WTC11 (cell line): ENCODE results near the gene TLCD3B. TPM values are rescaled to one million over a fixed set of nuclear protein-coding genes. Genes with fewer than 3 reads are reported as not detected.

Experiments
- CREM ChIP-seq: sonication (generic); formaldehyde crosslinking; IDR thresholded peaks from 2 replicates; pipeline ENCODE4 v1.8.1; 2022; ENCODE audit warnings: mild to moderate bottlenecking, missing genetic modification reagents, moderate library complexity
- FOXK1 ChIP-seq: sonication (generic); formaldehyde crosslinking; IDR thresholded peaks from 2 replicates; pipeline ENCODE4 v1.8.0; 2022; ENCODE audit warnings: mild to moderate bottlenecking, moderate library complexity, missing genetic modification reagents
- FOXP1 ChIP-seq: sonication (generic); formaldehyde crosslinking; IDR thresholded peaks from 2 replicates; pipeline ENCODE4 v1.8.0; 2022; ENCODE audit warnings: missing genetic modification reagents, mild to moderate bottlenecking, moderate library complexity, borderline replicate concordance
- GTF2I ChIP-seq: fragments of 250-450 bp; sonication (Bioruptor Pico); conservative IDR thresholded peaks from 2 replicates; pipeline ENCODE4 v1.4.0; 2021; ENCODE audit warnings: mild to moderate bottlenecking
- IRF1 ChIP-seq: sonication (generic); formaldehyde crosslinking; IDR thresholded peaks from 2 replicates; pipeline ENCODE4 v1.8.0; 2023; ENCODE audit warnings: missing genetic modification reagents
- JAZF1 ChIP-seq: fragments of 250-450 bp; sonication (Bioruptor Pico); IDR thresholded peaks from 2 replicates; pipeline ENCODE4 v1.9.0; 2021; ENCODE audit warnings: moderate library complexity, mild to moderate bottlenecking, inconsistent platforms
- MLX ChIP-seq: sonication (generic); formaldehyde crosslinking; IDR thresholded peaks from 2 replicates; pipeline ENCODE4 v1.8.1; 2023; ENCODE audit warnings: mild to moderate bottlenecking, missing genetic modification reagents, moderate library complexity
- NR2C2 ChIP-seq: sonication (generic); formaldehyde crosslinking; IDR thresholded peaks from 2 replicates; pipeline ENCODE4 v1.8.0; 2022; ENCODE audit warnings: mild to moderate bottlenecking, missing genetic modification reagents
- OVOL2 ChIP-seq: fragments of 250-450 bp; sonication (Bioruptor Pico); IDR thresholded peaks from 2 replicates; pipeline ENCODE4 v1.9.0; 2021; ENCODE audit warnings: mild to moderate bottlenecking, borderline replicate concordance
- PRRX2 ChIP-seq: fragments of 250-450 bp; sonication (Bioruptor Pico); IDR thresholded peaks from 2 replicates; pipeline ENCODE4 v1.8.0; 2021; ENCODE audit warnings: mild to moderate bottlenecking
- SMAD3 ChIP-seq: sonication (generic); formaldehyde crosslinking; IDR thresholded peaks from 2 replicates; pipeline ENCODE4 v1.8.0; 2022; ENCODE audit warnings: missing genetic modification reagents, mild to moderate bottlenecking, borderline replicate concordance
- SP1 ChIP-seq: sonication (generic); formaldehyde crosslinking; conservative IDR thresholded peaks from 2 replicates; pipeline ENCODE4 v1.8.1; 2022; ENCODE audit warnings: missing genetic modification reagents
- TCF7 ChIP-seq: sonication (generic); formaldehyde crosslinking; IDR thresholded peaks from 2 replicates; pipeline ENCODE4 v1.8.0; 2022; ENCODE audit warnings: mild to moderate bottlenecking, low read depth, missing genetic modification reagents, moderate library complexity
- ZBTB21 ChIP-seq: sonication (generic); formaldehyde crosslinking; IDR thresholded peaks from 2 replicates; pipeline ENCODE4 v1.8.1; 2023; ENCODE audit warnings: mild to moderate bottlenecking, missing genetic modification reagents, borderline replicate concordance
- ZNF219 ChIP-seq: sonication (generic); formaldehyde crosslinking; IDR thresholded peaks from 2 replicates; pipeline ENCODE4 v1.8.0; 2023; ENCODE audit warnings: missing genetic modification reagents, mild to moderate bottlenecking, borderline replicate concordance
- ZNF425 ChIP-seq: fragments of 250-450 bp; sonication (Bioruptor Pico); conservative IDR thresholded peaks from 2 replicates; pipeline ENCODE4 v1.9.0; 2021; ENCODE audit warnings: mild to moderate bottlenecking
- ZNF671 ChIP-seq: fragments of 250-450 bp; sonication (Bioruptor Pico); IDR thresholded peaks from 2 replicates; pipeline ENCODE4 v1.8.0; 2021; ENCODE audit warnings: mild to moderate bottlenecking
- total RNA-seq: library from RNA; stranded (reverse); gene quantifications from 3 replicates; pipeline ENCODE4 v1.2.3, GENCODE V29; 2021
- TF ChIP-seq, protein P1 (sequence below): sonication (generic); formaldehyde crosslinking; IDR thresholded peaks from 2 replicates; pipeline ENCODE4 v1.8.1; 2023; ENCODE audit warnings: mild to moderate bottlenecking, moderate library complexity, missing genetic modification reagents
- TF ChIP-seq, protein P2 (sequence below): fragments of 250-450 bp; sonication (Bioruptor Pico); IDR thresholded peaks from 2 replicates; pipeline ENCODE4 v1.9.0; 2021; ENCODE audit warnings: moderate library complexity, mild to moderate bottlenecking, inconsistent platforms, borderline replicate concordance
- TF ChIP-seq, protein P3 (sequence below): sonication (generic); formaldehyde crosslinking; IDR thresholded peaks from 2 replicates; pipeline ENCODE4 v1.8.0; 2022; ENCODE audit warnings: mild to moderate bottlenecking, missing genetic modification reagents
- TF ChIP-seq, protein P4 (sequence below): sonication (generic); formaldehyde crosslinking; IDR thresholded peaks from 2 replicates; pipeline ENCODE4 v1.8.1; 2023; ENCODE audit warnings: mild to moderate bottlenecking, missing genetic modification reagents
- TF ChIP-seq, protein P5 (sequence below): sonication (generic); formaldehyde crosslinking; IDR thresholded peaks from 2 replicates; pipeline ENCODE4 v1.8.1; 2022; ENCODE audit warnings: mild to moderate bottlenecking, missing genetic modification reagents, moderate library complexity, borderline replicate concordance
- TF ChIP-seq, protein P6 (sequence below): sonication (generic); formaldehyde crosslinking; IDR thresholded peaks from 2 replicates; pipeline ENCODE4 v1.8.1; 2022; ENCODE audit warnings: missing genetic modification reagents, borderline replicate concordance
- TF ChIP-seq, protein P7 (sequence below): sonication (generic); formaldehyde crosslinking; conservative IDR thresholded peaks from 2 replicates; pipeline ENCODE4 v1.8.1; 2023; ENCODE audit warnings: mild to moderate bottlenecking, low read depth, missing genetic modification reagents, moderate library complexity

Gene TLCD3B
- total RNA-seq, 1 experiment from 2014 or later, result 28.1 TPM

DNA sequence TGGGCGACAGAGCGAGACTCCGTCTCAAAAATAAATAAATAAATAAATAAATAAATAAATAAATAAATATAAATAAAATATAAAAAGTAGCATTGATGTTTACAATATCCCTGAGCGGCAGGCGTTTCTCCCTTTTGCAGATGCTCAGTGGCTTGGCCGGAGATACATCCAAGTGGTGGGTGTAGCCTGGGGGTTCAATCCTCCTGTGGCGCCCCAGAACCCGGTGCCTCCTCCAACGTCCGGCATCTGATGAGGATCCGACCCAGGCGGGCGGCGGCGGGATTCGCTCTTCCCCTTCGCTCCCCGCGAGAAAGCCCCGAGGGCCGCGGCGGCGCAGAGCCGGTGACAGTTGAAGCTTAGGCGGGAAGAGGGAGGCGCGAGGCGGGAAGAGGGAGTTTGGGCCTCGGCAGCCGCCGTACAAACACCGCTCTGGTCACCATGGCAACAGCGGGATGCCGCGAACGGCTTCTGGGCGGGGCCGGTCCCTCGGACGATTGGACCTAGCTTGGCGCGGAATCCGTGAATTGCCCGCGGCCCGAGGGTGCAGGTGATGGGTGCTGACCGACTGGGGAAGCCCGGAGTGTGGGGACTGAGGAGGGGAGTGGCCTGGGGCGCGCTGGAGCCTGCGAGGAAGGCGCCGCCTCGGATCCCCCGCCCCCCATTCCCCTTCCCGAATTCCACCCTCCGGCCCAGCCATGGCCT is 21.8 kb upstream of the TLCD3B start (continued):
- TF ChIP-seq ZNF671 (CRISPR knock-in tag) (no peak), PRRX2 (no peak), MLX (CRISPR knock-in tag) (no peak), SMAD3 (CRISPR knock-in tag) (peak; percentile 85; the same call in 1 of the 2 replicates), GTF2I (no peak), ZNF219 (CRISPR knock-in tag) (no peak), ZNF425 (CRISPR knock-in tag) (no peak), FOXP1 (CRISPR knock-in tag) (peak; percentile 50; the same call in 1 of the 2 replicates), ZBTB21 (CRISPR knock-in tag) (no peak), SP1 (CRISPR knock-in tag) (peak; percentile 84; the same call in 1 of the 2 replicates), FOXK1 (CRISPR knock-in tag) (peak; percentile 69), NR2C2 (CRISPR knock-in tag) (no peak), TCF7 (0 out of 2 replicates have a peak, but pooled peaks have one; percentile 19), OVOL2 (CRISPR knock-in tag) (no peak), JAZF1 (no peak), CREM (CRISPR knock-in tag) (0 out of 2 replicates have a peak, but pooled peaks have one; percentile 32), IRF1 (CRISPR knock-in tag) (peak; percentile 47; the same call in 1 of the 2 replicates)
- TF ChIP-seq, protein P1, sequence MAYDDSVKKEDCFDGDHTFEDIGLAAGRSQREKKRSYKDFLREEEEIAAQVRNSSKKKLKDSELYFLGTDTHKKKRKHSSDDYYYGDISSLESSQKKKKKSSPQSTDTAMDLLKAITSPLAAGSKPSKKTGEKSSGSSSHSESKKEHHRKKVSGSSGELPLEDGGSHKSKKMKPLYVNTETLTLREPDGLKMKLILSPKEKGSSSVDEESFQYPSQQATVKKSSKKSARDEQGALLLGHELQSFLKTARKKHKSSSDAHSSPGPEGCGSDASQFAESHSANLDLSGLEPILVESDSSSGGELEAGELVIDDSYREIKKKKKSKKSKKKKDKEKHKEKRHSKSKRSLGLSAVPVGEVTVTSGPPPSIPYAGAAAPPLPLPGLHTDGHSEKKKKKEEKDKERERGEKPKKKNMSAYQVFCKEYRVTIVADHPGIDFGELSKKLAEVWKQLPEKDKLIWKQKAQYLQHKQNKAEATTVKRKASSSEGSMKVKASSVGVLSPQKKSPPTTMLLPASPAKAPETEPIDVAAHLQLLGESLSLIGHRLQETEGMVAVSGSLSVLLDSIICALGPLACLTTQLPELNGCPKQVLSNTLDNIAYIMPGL, result peak; percentile 42; the same call in 1 of the 2 replicates
- TF ChIP-seq, protein P2, sequence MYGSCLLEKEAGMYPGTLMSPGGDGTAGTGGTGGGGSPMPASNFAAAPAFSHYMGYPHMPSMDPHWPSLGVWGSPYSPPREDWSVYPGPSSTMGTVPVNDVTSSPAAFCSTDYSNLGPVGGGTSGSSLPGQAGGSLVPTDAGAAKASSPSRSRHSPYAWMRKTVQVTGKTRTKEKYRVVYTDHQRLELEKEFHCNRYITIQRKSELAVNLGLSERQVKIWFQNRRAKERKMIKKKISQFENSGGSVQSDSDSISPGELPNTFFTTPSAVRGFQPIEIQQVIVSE (CRISPR knock-in tag), result no peak
- TF ChIP-seq, protein P3, sequence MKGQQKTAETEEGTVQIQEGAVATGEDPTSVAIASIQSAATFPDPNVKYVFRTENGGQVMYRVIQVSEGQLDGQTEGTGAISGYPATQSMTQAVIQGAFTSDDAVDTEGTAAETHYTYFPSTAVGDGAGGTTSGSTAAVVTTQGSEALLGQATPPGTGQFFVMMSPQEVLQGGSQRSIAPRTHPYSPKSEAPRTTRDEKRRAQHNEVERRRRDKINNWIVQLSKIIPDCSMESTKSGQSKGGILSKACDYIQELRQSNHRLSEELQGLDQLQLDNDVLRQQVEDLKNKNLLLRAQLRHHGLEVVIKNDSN (CRISPR knock-in tag), result 0 out of 2 replicates have a peak, but pooled peaks have one; percentile 51
- TF ChIP-seq, protein P4, sequence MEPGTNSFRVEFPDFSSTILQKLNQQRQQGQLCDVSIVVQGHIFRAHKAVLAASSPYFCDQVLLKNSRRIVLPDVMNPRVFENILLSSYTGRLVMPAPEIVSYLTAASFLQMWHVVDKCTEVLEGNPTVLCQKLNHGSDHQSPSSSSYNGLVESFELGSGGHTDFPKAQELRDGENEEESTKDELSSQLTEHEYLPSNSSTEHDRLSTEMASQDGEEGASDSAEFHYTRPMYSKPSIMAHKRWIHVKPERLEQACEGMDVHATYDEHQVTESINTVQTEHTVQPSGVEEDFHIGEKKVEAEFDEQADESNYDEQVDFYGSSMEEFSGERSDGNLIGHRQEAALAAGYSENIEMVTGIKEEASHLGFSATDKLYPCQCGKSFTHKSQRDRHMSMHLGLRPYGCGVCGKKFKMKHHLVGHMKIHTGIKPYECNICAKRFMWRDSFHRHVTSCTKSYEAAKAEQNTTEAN (CRISPR knock-in tag), result no peak
- TF ChIP-seq, protein P5, sequence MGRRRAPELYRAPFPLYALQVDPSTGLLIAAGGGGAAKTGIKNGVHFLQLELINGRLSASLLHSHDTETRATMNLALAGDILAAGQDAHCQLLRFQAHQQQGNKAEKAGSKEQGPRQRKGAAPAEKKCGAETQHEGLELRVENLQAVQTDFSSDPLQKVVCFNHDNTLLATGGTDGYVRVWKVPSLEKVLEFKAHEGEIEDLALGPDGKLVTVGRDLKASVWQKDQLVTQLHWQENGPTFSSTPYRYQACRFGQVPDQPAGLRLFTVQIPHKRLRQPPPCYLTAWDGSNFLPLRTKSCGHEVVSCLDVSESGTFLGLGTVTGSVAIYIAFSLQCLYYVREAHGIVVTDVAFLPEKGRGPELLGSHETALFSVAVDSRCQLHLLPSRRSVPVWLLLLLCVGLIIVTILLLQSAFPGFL (CRISPR knock-in tag), result peak; percentile 82; the same call in 1 of the 2 replicates
- TF ChIP-seq, protein P6, sequence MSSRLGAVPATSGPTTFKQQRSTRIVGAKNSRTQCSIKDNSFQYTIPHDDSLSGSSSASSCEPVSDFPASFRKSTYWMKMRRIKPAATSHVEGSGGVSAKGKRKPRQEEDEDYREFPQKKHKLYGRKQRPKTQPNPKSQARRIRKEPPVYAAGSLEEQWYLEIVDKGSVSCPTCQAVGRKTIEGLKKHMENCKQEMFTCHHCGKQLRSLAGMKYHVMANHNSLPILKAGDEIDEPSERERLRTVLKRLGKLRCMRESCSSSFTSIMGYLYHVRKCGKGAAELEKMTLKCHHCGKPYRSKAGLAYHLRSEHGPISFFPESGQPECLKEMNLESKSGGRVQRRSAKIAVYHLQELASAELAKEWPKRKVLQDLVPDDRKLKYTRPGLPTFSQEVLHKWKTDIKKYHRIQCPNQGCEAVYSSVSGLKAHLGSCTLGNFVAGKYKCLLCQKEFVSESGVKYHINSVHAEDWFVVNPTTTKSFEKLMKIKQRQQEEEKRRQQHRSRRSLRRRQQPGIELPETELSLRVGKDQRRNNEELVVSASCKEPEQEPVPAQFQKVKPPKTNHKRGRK, result no peak
- TF ChIP-seq, protein P7, sequence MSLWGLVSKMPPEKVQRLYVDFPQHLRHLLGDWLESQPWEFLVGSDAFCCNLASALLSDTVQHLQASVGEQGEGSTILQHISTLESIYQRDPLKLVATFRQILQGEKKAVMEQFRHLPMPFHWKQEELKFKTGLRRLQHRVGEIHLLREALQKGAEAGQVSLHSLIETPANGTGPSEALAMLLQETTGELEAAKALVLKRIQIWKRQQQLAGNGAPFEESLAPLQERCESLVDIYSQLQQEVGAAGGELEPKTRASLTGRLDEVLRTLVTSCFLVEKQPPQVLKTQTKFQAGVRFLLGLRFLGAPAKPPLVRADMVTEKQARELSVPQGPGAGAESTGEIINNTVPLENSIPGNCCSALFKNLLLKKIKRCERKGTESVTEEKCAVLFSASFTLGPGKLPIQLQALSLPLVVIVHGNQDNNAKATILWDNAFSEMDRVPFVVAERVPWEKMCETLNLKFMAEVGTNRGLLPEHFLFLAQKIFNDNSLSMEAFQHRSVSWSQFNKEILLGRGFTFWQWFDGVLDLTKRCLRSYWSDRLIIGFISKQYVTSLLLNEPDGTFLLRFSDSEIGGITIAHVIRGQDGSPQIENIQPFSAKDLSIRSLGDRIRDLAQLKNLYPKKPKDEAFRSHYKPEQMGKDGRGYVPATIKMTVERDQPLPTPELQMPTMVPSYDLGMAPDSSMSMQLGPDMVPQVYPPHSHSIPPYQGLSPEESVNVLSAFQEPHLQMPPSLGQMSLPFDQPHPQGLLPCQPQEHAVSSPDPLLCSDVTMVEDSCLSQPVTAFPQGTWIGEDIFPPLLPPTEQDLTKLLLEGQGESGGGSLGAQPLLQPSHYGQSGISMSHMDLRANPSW (CRISPR knock-in tag), result no peak
